ENCODE measurements around the gene OPA3.

Gene OPA3

GRCh38 chr19:45509692-45510015, 74.9 kb downstream of the OPA3 start:
- peaks cover 27% of the 10 kb centered on the region; the same call in 1 of the 2 replicates for H4K20me1 ChIP-seq (ENCODE audit: insufficient read depth, low read length)
- peak overlapping the region; percentile 99 for H3K4me2 ChIP-seq (ENCODE audit: insufficient read depth, low read length)
- H3K79me2 ChIP-seq (ENCODE audit: insufficient read depth, low read length), result peaks cover 23% of the 10 kb centered on the region
- H3K27me3 ChIP-seq (ENCODE audit: insufficient read depth, low read length, poor library complexity), result no peaks in the 10 kb centered on the region
- no peaks in the 10 kb centered on the region for H3K9me3 ChIP-seq (ENCODE audit: insufficient read depth, low read length, severe bottlenecking)
- DNase-seq (no peak), ATAC-seq (ENCODE audit: insufficient read depth, low read depth) (no peak)
- H3K4me3 ChIP-seq (ENCODE audit: low read depth in 1 of 2, low read length in 2 of 2), result no peak overlapping the region
- TF ChIP-seq EZH2 (IDR thresholded peaks at IDR 0.05; ENCODE audit: borderline replicate concordance, low read depth, low read length, severe bottlenecking), result no peak
- TF ChIP-seq CTCF (IDR thresholded peaks at IDR 0.05; ENCODE audit: borderline replicate concordance, extremely low read depth, low read length, poor library complexity, severe bottlenecking), result no peak
- no peaks in the 10 kb centered on the region for H3K36me3 ChIP-seq (ENCODE audit: insufficient read depth, low read length)
- no peak overlapping the region for H2AFZ ChIP-seq (ENCODE audit: low read depth, low read length)
- no peak overlapping the region for H3K27ac ChIP-seq (ENCODE audit: low read length)
- H3K9ac ChIP-seq (ENCODE audit: low read depth, low read length), result no peak overlapping the region
- H3K4me1 ChIP-seq (ENCODE audit: insufficient read depth, low read length), result peaks cover 27% of the 10 kb centered on the region

GRCh38 chr19:45508861-45509691, 75.5 kb downstream of the OPA3 start:
- ATAC-seq (ENCODE audit: insufficient read depth, low read depth) (no peak), DNase-seq (peak; percentile 52)
- Histone ChIP-seq H2AFZ (ENCODE audit: low read depth, low read length) (no peak overlapping the region), H3K79me2 (ENCODE audit: insufficient read depth, low read length) (peaks cover 23% of the 10 kb centered on the region), H4K20me1 (ENCODE audit: insufficient read depth, low read length) (peaks cover 23% of the 10 kb centered on the region; the same call in 1 of the 2 replicates), H3K27ac (ENCODE audit: low read length) (no peak overlapping the region), H3K4me1 (ENCODE audit: insufficient read depth, low read length) (peaks cover 27% of the 10 kb centered on the region), H3K36me3 (ENCODE audit: insufficient read depth, low read length) (no peaks in the 10 kb centered on the region), H3K27me3 (ENCODE audit: insufficient read depth, low read length, poor library complexity) (no peaks in the 10 kb centered on the region), H3K9ac (ENCODE audit: low read depth, low read length) (peak overlapping the region; percentile 90; the same call in 1 of the 2 replicates), H3K4me2 (ENCODE audit: insufficient read depth, low read length) (peak overlapping the region; percentile 99), H3K9me3 (ENCODE audit: insufficient read depth, low read length, severe bottlenecking) (no peaks in the 10 kb centered on the region), H3K4me3 (ENCODE audit: low read depth in 1 of 2, low read length in 2 of 2) (peak overlapping the region; percentile 94 to 97; a peak in 3 of 4 replicates)
- TF ChIP-seq EZH2 (IDR thresholded peaks at IDR 0.05; ENCODE audit: borderline replicate concordance, low read depth, low read length, severe bottlenecking) (no peak), CTCF (IDR thresholded peaks at IDR 0.05; ENCODE audit: borderline replicate concordance, extremely low read depth, low read length, poor library complexity, severe bottlenecking) (no peak)

- no peaks in the 10 kb centered on the region for H3K27me3 ChIP-seq (ENCODE audit: insufficient read depth, low read length, poor library complexity)
- H3K4me2 ChIP-seq (ENCODE audit: insufficient read depth, low read length), result peak overlapping the region; percentile 99
- peak overlapping the region; percentile 90 for H3K9ac ChIP-seq (ENCODE audit: low read depth, low read length)
- peaks cover 23% of the 10 kb centered on the region; the same call in 1 of the 2 replicates for H4K20me1 ChIP-seq (ENCODE audit: insufficient read depth, low read length)
- peaks cover 27% of the 10 kb centered on the region for H3K4me1 ChIP-seq (ENCODE audit: insufficient read depth, low read length)
- H3K27ac ChIP-seq (ENCODE audit: low read length), result peak overlapping the region; percentile 56
- no peaks in the 10 kb centered on the region for H3K36me3 ChIP-seq (ENCODE audit: insufficient read depth, low read length)
- peaks cover 23% of the 10 kb centered on the region for H3K79me2 ChIP-seq (ENCODE audit: insufficient read depth, low read length)
- TF ChIP-seq CTCF (IDR thresholded peaks at IDR 0.05; ENCODE audit: borderline replicate concordance, extremely low read depth, low read length, poor library complexity, severe bottlenecking) (no peak), EZH2 (IDR thresholded peaks at IDR 0.05; ENCODE audit: borderline replicate concordance, low read depth, low read length, severe bottlenecking) (no peak)
- H3K4me3 ChIP-seq (ENCODE audit: low read depth in 1 of 2, low read length in 2 of 2), result peak overlapping the region; percentile 94 to 97; a peak in 3 of 4 replicates
- DNase-seq, result peak; percentile 32
- H3K9me3 ChIP-seq (ENCODE audit: insufficient read depth, low read length, severe bottlenecking), result no peaks in the 10 kb centered on the region
- ATAC-seq (ENCODE audit: insufficient read depth, low read depth), result no peak
- H2AFZ ChIP-seq (ENCODE audit: low read depth, low read length), result 0 out of 2 replicates have a peak overlapping the region, but pooled peaks have one; percentile 1
These were observed 76.2 kb downstream of the OPA3 start for GRCh38 chr19:45508417-45508860.

All from DND-41 (cell line).